IMR-90 (cell line): Measurements from ENCODE around the gene TSSC4. TPM values are rescaled to one million over a fixed set of nuclear protein-coding genes. Genes with fewer than 3 reads are reported as not detected.

Experiments used
- ATAC-seq: fragments of 200-7000 bp; cut with Tn5 transposase; 2 replicates; pipeline ENCODE4 v1.9.1; 2020; ENCODE audit warnings: low read depth, mild to moderate bottlenecking, moderate library complexity
- BruUV-seq: library from RNA; stranded (reverse); fragments of 400-500 nt; replicated peaks from 2 replicates; lab custom pipeline; 2021; lab: Mats Ljungman, UMichigan
- CTCF ChIA-PET: fragments of 300-600 bp; formaldehyde crosslinking; extraction: SDS; loops from one replicate; lab custom pipeline; 2021; ENCODE audit warnings: antibody characterized with exemption; lab: Yijun Ruan, JAX
- POLR2A ChIA-PET: fragments of 300-600 bp; sonication (Branson Sonifier 250); formaldehyde crosslinking; loops from one replicate; lab custom pipeline; 2022; ENCODE audit warnings: antibody characterized with exemption; ENCODE audit not compliant: unreplicated experiment; lab: Charles Lee
- DNase-seq: peaks from one replicate; pipeline ENCODE4 v3.0.0; 2013
- H2AFZ ChIP-seq: replicated peaks from 2 replicates; pipeline ENCODE3; 2013; ENCODE audit warnings: low read length, mild to moderate bottlenecking; ENCODE audit not compliant: poor library complexity
- H2AK5ac ChIP-seq: 2 replicates; pipeline ENCODE4 v1.6.1; 2013; ENCODE audit warnings: low read depth, low read length, inconsistent platforms
- H2AK9ac ChIP-seq: replicated peaks from 2 replicates; pipeline ENCODE3; 2013; ENCODE audit warnings: mild to moderate bottlenecking, low read depth, low read length, moderate library complexity; ENCODE audit not compliant: poor library complexity
- H2BK120ac ChIP-seq: 2 replicates; pipeline ENCODE4 v1.6.1; 2013; ENCODE audit warnings: low read depth, low read length, inconsistent platforms
- H2BK15ac ChIP-seq: 3 replicates; pipeline ENCODE4 v1.6.1; 2013; ENCODE audit warnings: low read depth, low read length, inconsistent platforms
- H2BK20ac ChIP-seq: 2 replicates; pipeline ENCODE4 v1.6.1; 2013; ENCODE audit warnings: low read depth, mild to moderate bottlenecking, inconsistent platforms, low read length, moderate library complexity
- H2BK5ac ChIP-seq: 2 replicates; pipeline ENCODE4 v1.6.1; 2013; ENCODE audit warnings: mild to moderate bottlenecking, low read depth, low read length, inconsistent platforms; ENCODE audit not compliant: poor library complexity, severe bottlenecking
- H3K14ac ChIP-seq: replicated peaks from 2 replicates; pipeline ENCODE4 v1.6.1; 2013; ENCODE audit warnings: low read depth, low read length, inconsistent platforms
- H3K18ac ChIP-seq: 2 replicates; pipeline ENCODE4 v1.6.1; 2013; ENCODE audit warnings: low read depth, low read length, control low read depth
- H3K23ac ChIP-seq: 2 replicates; pipeline ENCODE4 v1.6.1; 2013; ENCODE audit warnings: low read depth, low read length, inconsistent platforms
- H3K27ac ChIP-seq: 2 replicates; pipeline ENCODE4 v1.5.1; 2013; ENCODE audit warnings: mild to moderate bottlenecking, control low read depth, low read length; ENCODE audit not compliant: insufficient read depth
- H3K27me3 ChIP-seq: 2 replicates; pipeline ENCODE4 v1.6.1; 2013; ENCODE audit warnings: low read length; ENCODE audit not compliant: control insufficient read depth, insufficient read depth
- H3K36me3 ChIP-seq: 2 replicates; pipeline ENCODE4 v1.6.1; 2013; ENCODE audit warnings: low read length, mixed read lengths; ENCODE audit not compliant: control insufficient read depth, insufficient read depth
- H3K4ac ChIP-seq: 2 replicates; pipeline ENCODE4 v1.6.1; 2013; ENCODE audit warnings: low read depth, low read length, inconsistent platforms
- H3K4me1 ChIP-seq: 2 replicates; pipeline ENCODE4 v1.6.1; 2013; ENCODE audit warnings: low read length, mixed read lengths; ENCODE audit not compliant: control insufficient read depth, insufficient read depth
- H3K4me2 ChIP-seq: 2 replicates; pipeline ENCODE4 v1.6.1; 2013; ENCODE audit warnings: low read depth, mild to moderate bottlenecking, control low read depth, low read length, moderate library complexity
- H3K4me3 ChIP-seq: 2 replicates; pipeline ENCODE4 v1.5.1; 2013; ENCODE audit warnings: low read depth, mild to moderate bottlenecking, control low read depth, low read length, moderate library complexity; ENCODE audit not compliant: insufficient read depth
- H3K56ac ChIP-seq: 2 replicates; pipeline ENCODE4 v1.6.1; 2013; ENCODE audit warnings: low read length, inconsistent platforms; ENCODE audit not compliant: insufficient read depth; ENCODE audit errors: extremely low read depth
- H3K79me1 ChIP-seq, 2 experiments: 2 replicates each; pipeline ENCODE4 v1.6.1; 2013; ENCODE audit warnings: low read length in 2 of 2, inconsistent platforms in 1 of 2, low read depth in 1 of 2
- H3K9ac ChIP-seq: 2 replicates; pipeline ENCODE4 v1.6.1; 2013; ENCODE audit warnings: low read depth, low read length, control low read depth
- H3K9me1 ChIP-seq: 2 replicates; pipeline ENCODE4 v1.6.1; 2013; ENCODE audit warnings: low read length, inconsistent platforms; ENCODE audit not compliant: insufficient read depth
- H3K9me3 ChIP-seq: 2 replicates; pipeline ENCODE4 v1.6.1; 2013; ENCODE audit warnings: low read length; ENCODE audit not compliant: control insufficient read depth, insufficient read depth
- H4K20me1 ChIP-seq: 2 replicates; pipeline ENCODE4 v1.6.1; 2013; ENCODE audit warnings: low read length, inconsistent platforms; ENCODE audit not compliant: insufficient read depth
- H4K5ac ChIP-seq: 2 replicates; pipeline ENCODE4 v1.6.1; 2013; ENCODE audit warnings: mild to moderate bottlenecking, low read depth, low read length, control low read depth
- H4K8ac ChIP-seq, 2 experiments: 2 replicates each; pipeline ENCODE4 v1.6.1; 2013; ENCODE audit warnings: low read depth in 2 of 2, low read length in 2 of 2, control low read depth in 1 of 2, inconsistent platforms in 1 of 2
- H4K91ac ChIP-seq: 2 replicates; pipeline ENCODE4 v1.6.1; 2013; ENCODE audit warnings: low read depth, low read length, inconsistent platforms; ENCODE audit not compliant: insufficient read depth
- BHLHE40 ChIP-seq: fragments of 150-350 bp; IDR thresholded peaks from 2 replicates; pipeline ENCODE4 v1.6.1; 2016; ENCODE audit warnings: mild to moderate bottlenecking, low read depth, low read length
- CHD1 ChIP-seq: IDR thresholded peaks from 2 replicates; pipeline ENCODE4 v1.6.1; 2012; ENCODE audit warnings: low read depth, low read length, improper control_type of control experiment
- CTCF ChIP-seq: conservative IDR thresholded peaks from 2 replicates; pipeline ENCODE4 v1.5.1; 2012; ENCODE audit warnings: mild to moderate bottlenecking, low read depth, low read length, improper control_type of control experiment
- FOS ChIP-seq: fragments of 150-350 bp; IDR thresholded peaks from 2 replicates; pipeline ENCODE4 v1.6.1; 2016; ENCODE audit warnings: low read depth, low read length
- MAFK ChIP-seq: IDR thresholded peaks from 2 replicates; pipeline ENCODE4 v1.6.1; 2012; ENCODE audit warnings: low read depth, low read length, improper control_type of control experiment
- MAZ ChIP-seq: IDR thresholded peaks from 2 replicates; pipeline ENCODE4 v1.6.1; 2012; ENCODE audit warnings: low read depth, mild to moderate bottlenecking, low read length, improper control_type of control experiment, moderate library complexity, borderline replicate concordance
- MXI1 ChIP-seq: IDR thresholded peaks from 2 replicates; pipeline ENCODE4 v1.6.1; 2012; ENCODE audit warnings: low read depth, mild to moderate bottlenecking, low read length, moderate library complexity, borderline replicate concordance
- POLR2A ChIP-seq: IDR thresholded peaks from 2 replicates; pipeline ENCODE4 v1.6.1; 2012; ENCODE audit warnings: mild to moderate bottlenecking, low read depth, low read length
- RCOR1 ChIP-seq: IDR thresholded peaks from 2 replicates; pipeline ENCODE4 v1.6.1; 2012; ENCODE audit warnings: mild to moderate bottlenecking, low read length, improper control_type of control experiment; ENCODE audit not compliant: insufficient replicate concordance
- SMC3 ChIP-seq: fragments of 150-350 bp; IDR thresholded peaks from 2 replicates; pipeline ENCODE4 v1.6.1; 2016; ENCODE audit warnings: low read depth, mild to moderate bottlenecking, antibody characterized with exemption, low read length, moderate library complexity
- USF2 ChIP-seq: fragments of 150-350 bp; IDR thresholded peaks from 2 replicates; pipeline ENCODE4 v1.6.1; 2017; ENCODE audit warnings: mild to moderate bottlenecking, antibody characterized with exemption, low read length, low read depth
- WGBS, 2 experiments: methylation state at CpG; one replicate each; pipeline versions ENCODE4 v1.1.5 to v1.1.7; 2013; ENCODE audit warnings: missing lambda C conversion rate in 2 of 2; ENCODE audit not compliant: insufficient read length in 1 of 2; ENCODE audit errors: extremely low coverage in 2 of 2; 5-methylcytosine and 5-hydroxymethylcytosine counted together
- dilution Hi-C: fragments of 300-500 bp; cut with HindIII; formaldehyde crosslinking; loops from one replicate; pipeline ENCODE4 v1.14.3; 2018; ENCODE audit warnings: low sequenced_read_pairs; ENCODE audit not compliant: unreplicated experiment
- in situ Hi-C: fragments of 300-500 bp; cut with MboI; formaldehyde crosslinking; loops from 3 replicates; pipeline ENCODE4 v1.14.3; 2019; ENCODE audit warnings: low sequenced_read_pairs, inconsistent platforms, mixed read lengths
- intact Hi-C: fragments of 100-400 bp; cut with micrococcal nuclease; formaldehyde crosslinking; loops from 2 replicates; pipeline ENCODE4 v1.10.0; 2022
- polyA plus RNA-seq, 3 experiments: library from polyadenylated mRNA; depleted of rRNA; stranded (reverse); fragments of >200 nt; gene quantifications; 2 replicates each; pipeline ENCODE4 v1.2.3, GENCODE V29; 2012; ENCODE audit warnings: low replicate concordance in 1 of 3
- total RNA-seq: library from RNA; depleted of rRNA; stranded (reverse); fragments of >200 nt; gene quantifications from 2 replicates; pipeline ENCODE4 v1.2.3, GENCODE V29; 2012

The TSSC4 gene
- total and polyA plus RNA-seq, 2 of the 4 experiments (the other 2 are of a cell fraction): 34.9 to 40.0 TPM

GRCh38 chr11:2443881-2444820, 43.6 kb downstream of the TSSC4 start, which contains the start of gene TRPM5 (continued):
- TF ChIP-seq RCOR1: no peak
- no peak for TF ChIP-seq POLR2A

- ATAC-seq (peak; percentile 78), DNase-seq (no peak)
- H4K91ac ChIP-seq: no peak within 1 kb of the TSS
- WGBS, 2 experiments: 2% methylated on average over 41 of the region's 116 CpGs; no CpG with 5 or more reads in 1 of the 2 experiments
- in situ Hi-C loops: no loop called here
- H3K18ac ChIP-seq: no peak within 1 kb of the TSS
- H2BK120ac ChIP-seq: no peak within 1 kb of the TSS
- H4K20me1 ChIP-seq: no peaks in the 10 kb centered on the region
- no peak within 1 kb of the TSS for H3K27ac ChIP-seq
- H3K27me3 ChIP-seq: peaks cover 59% of the 10 kb centered on the region
- H3K36me3 ChIP-seq: no peaks in the 10 kb centered on the region
- no peak within 1 kb of the TSS for H2BK5ac ChIP-seq
- H3K56ac ChIP-seq: no peak within 1 kb of the TSS
- peak within 1 kb of the TSS; percentile 63 for H2AFZ ChIP-seq
- no peak within 1 kb of the TSS for H2AK5ac ChIP-seq
- no peaks in the 10 kb centered on the region for H3K4me1 ChIP-seq
- no peaks in the 10 kb centered on the region; the same call in 1 of the 2 replicates for H3K9me3 ChIP-seq
- no peak within 1 kb of the TSS for H2BK20ac ChIP-seq
- H2BK15ac ChIP-seq: no peak within 1 kb of the TSS
- no peaks in the 10 kb centered on the region for H3K9me1 ChIP-seq
- no peak within 1 kb of the TSS for H3K14ac ChIP-seq
- ChIA-PET POLR2A (no interaction called here), CTCF (interaction anchor here (0.9 kb wide), 1 partner anchor 88 kb away, joined by 4 read pairs; no protein-coding TSS in a partner anchor)
- no peak within 1 kb of the TSS for H4K8ac ChIP-seq
- H3K4me3 ChIP-seq: no peak within 1 kb of the TSS
- no peak within 1 kb of the TSS for H3K4me2 ChIP-seq
- intact Hi-C loops: no loop called here
- H3K79me1 ChIP-seq: no peaks in the 10 kb centered on the region
- no peak within 1 kb of the TSS for H3K9ac ChIP-seq
- H3K4ac ChIP-seq: no peak within 1 kb of the TSS
- no peak within 1 kb of the TSS for H3K23ac ChIP-seq
- dilution Hi-C loops: no loop called here
- no peak within 1 kb of the TSS for H4K5ac ChIP-seq
- BruUV-seq: no TSS peak
- no peak within 1 kb of the TSS for H2AK9ac ChIP-seq
- TF ChIP-seq MXI1 (no peak), MAZ (no peak), FOS (no peak), SMC3 (no peak), USF2 (no peak), MAFK (no peak), CHD1 (no peak), CTCF (no peak), BHLHE40 (no peak)
Measured at GRCh38 chr11:2444821-2445745, 44.5 kb downstream of the TSSC4 start, which contains the start of gene KCNQ1. Gene KCNQ1 (plus strand): TSS chr11:2445008. CDS start chr11:2445099, 91 bp downstream.
